NCI-H187 treated with DMSO at 0.1 percent for 48 hours (cell line): ENCODE measurements around the gene STEAP2.

Experiments used
- DNase-seq: peaks from one replicate; lab custom pipeline; 2025; lab: John Stamatoyannopoulos, UW

STEAP2 gene

DNA sequence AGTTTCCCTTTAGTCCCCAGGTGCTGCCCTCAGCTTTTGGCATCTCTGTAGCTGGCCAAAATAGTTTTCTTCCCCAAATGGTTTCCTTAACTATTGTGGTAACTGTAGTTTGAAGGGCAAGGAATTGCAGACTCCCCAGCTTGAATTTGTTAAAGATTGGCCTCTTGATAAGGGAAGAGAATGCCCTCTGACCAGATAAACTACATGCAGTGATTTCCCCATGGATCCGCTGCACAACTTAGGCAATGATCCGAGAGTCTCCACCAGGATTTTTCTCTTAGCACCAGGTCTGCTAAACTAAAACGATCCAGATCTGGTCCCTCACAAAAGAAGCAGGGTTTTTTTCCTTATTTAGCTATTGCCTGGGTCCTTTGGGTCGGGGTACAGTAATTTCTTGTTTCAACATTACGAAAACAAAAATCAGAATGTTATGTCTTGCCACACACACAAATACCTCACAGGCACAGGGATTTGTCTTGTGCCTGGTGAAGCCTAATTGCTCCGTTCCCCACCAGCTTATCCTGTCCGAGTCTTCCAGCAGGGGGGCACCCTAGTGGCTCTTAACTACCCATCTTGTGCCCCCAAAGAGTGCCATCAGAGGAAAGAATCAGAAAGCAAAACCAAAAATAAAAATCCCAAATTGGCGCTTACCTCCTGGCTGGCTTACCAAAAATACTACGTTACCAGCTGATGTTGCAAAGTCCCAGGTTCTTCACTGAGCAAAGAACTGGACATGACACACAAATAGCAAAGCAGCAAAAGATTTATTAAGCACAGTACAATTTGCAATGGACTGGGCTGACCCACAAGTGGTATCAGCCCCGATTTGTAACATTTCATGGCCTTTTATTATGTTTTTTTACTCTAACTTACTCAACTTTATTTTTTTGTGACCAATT, 16.4 kb upstream of the STEAP2 start:
- DNase-seq = no peak

DNA sequence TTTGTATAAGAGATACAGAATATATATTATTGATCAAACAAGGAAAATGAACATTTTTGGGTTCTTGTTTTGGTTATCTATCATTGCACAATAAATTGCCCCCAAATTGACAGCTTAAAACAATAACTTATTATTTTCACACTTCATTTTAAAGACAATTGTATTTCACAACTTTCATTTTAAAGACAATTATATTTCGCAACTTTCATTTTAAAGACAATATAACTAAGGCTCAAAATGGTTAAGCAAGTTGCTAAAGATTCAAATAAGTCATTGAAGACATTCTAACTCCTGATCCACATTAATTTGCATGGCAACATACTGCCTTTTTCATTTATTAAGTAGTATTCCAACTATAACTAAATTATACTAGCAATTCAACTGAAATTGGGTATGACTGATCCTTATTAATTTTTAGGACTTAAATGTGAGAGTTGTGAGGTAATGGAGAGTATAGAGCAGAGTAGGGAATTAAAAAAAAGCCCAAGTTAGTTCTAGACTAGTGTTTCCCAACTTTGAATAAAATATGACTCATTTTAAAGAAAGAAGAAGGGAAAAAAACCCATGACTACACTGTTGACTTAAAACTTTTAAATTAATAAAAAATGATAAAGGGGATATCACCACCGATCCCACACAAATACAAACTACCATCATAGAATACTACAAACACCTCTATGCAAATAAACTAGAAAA, 9.9 kb upstream of the STEAP2 start:
- DNase-seq = no peak

DNA sequence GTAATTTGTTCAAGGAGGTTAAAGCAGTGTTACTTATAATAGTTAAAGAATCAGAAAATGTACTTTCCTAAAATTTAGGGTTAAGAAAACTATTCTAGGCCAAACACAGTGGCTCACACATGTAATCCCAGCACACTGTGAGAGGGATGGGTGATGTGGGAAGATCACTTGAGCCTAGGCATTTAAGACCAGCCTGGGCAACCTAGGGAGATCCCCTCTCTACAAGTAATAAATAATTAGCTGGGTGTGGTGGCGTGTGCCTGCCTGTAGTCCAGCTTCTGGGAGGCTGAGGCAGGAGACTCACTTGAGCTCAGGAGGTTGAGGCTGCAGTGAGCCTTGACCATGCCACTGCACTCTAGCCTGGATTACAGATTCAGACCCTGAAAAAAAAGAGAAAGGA, 3.6 kb upstream of the STEAP2 start:
- no peak for DNase-seq

- no peak for DNase-seq
Measured at GRCh38 chr7:90209776-90210175, 1.8 kb upstream of the STEAP2 start.

- DNase-seq = no peak
Measured at GRCh38 chr7:90210475-90210874, 1.1 kb upstream of the STEAP2 start.

DNA sequence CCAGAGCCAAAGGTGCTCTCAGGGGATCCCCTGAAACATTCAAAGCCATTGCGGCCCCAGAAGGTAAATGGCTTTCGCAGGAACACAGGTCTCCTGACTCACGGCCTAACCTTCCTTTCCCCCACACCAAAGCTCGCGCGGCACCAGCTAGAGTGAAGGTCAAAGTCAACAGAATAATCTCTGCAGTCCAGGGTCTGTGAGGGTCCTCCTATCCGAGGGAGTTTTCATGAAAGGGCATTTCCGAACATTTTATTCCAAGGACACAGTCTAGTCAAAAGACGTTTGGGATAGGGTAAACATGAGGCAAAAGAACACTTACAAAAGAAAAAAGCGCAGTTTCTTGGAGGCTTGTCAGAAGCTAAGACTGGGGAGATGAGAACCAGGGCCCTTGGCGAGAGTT, 559 bp upstream of the STEAP2 start:
- no peak for DNase-seq

DNA sequence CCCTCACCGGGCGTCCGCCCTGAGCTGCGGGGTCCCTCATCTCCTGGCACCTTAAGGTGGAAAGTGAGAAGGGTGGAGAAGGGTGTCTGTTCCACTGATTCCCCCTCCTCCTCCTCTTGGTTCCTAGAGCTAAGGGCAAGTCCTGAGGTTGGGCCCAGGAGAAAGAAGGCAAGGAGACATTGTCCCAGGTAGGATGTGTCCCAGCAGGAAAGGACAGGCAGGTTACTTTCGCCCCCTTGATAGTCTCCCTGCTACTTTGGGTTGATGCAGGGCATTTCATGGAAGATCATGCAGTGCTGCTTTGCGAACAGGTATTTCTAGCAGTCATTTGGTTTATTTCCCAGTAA, 582 bp downstream of the STEAP2 start:
- no peak for DNase-seq

- DNase-seq = no peak
Measured at GRCh38 chr7:90213521-90213920, 2.0 kb downstream of the STEAP2 start.

- no peak for DNase-seq
Measured at GRCh38 chr7:90216080-90216674, 4.6 kb downstream of the STEAP2 start.

DNA sequence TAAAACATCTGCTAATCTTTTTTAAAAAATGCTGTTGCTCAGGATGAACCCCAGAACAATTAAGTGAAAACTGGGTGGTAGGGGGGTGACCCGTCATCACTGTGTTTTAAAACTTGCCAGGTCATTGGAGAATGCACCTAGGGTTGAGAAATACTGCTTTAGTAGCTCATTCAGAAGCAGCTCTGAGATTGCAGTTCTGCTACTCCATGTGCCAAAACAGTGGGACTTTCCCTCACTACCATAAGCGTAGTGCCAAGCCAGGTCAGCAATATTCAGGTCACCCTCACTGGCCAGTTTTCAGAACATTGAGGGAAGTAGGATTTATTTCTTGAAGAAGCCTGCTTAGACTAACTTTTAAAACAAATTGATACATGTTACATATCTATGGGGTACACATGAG, 5.2 kb downstream of the STEAP2 start:
- no peak for DNase-seq

DNA sequence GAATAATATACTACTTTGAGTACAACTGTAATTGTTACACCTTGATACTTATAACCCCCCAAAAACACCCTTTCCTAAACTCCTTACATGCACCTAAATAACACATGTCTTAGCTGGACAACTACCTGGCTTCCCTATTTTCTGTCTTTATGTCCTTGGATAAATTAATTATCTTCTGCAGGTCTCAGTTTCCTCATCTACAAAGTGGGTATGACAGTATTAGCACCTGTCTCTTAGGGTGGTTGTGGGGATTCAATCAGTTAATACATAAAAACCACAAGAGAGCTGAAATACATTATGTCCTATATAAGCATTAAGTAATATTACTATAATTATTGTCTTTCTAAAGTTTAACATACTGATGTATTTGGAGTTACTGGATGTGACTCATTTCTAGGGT, 10.8 kb downstream of the STEAP2 start:
- DNase-seq = no peak

DNA sequence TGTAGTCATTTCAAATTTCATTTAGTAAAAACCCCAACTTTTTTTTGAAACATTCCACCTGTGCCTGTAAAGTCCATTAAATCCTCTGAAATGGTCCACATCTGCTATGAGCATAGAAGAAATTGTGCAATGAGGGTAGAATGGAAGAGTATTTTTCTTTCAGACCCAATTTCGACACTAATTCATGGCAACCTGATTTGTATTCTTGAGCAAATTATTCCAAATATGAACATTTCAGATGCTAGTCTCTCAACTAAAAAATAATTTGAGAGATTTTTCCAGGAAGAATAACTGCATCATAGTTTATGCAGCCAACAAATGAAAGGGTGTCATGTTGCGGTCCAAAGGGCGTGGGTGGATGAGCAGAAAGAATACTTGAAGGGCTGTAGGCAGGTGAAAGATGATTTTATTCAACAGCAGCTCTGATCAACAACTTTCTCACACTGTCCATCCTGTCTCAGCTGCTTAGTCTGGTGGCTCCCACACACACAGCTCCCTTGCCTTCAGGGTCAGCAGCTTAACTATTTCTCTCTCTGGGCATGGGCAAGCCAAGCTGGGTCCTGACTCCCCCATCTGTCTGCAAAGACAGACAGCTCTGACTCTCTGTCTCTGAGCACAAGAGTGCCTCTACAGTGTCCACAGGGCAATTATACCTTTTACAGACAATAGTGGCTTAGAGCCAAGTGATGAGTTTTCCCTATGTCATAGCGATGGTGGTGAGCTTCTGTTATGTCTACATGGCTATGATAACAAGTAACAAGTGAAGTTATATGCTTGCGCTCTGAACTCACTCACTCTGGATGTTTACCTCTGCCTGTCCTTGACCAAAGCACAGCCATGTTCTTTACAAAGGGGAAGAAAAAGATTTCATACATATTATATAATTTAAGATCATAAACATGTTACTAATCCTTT, 11.5 kb downstream of the STEAP2 start:
- no peak for DNase-seq

GRCh38 chr7:90224195-90224594, 12.7 kb downstream of the STEAP2 start:
- no peak for DNase-seq

GRCh38 chr7:90225181-90225580, 13.6 kb downstream of the STEAP2 start:
- DNase-seq = no peak

- DNase-seq = no peak
Measured at GRCh38 chr7:90225601-90226000, 14.1 kb downstream of the STEAP2 start.

GRCh38 chr7:90227259-90227658, 15.7 kb downstream of the STEAP2 start:
- no peak for DNase-seq

DNA sequence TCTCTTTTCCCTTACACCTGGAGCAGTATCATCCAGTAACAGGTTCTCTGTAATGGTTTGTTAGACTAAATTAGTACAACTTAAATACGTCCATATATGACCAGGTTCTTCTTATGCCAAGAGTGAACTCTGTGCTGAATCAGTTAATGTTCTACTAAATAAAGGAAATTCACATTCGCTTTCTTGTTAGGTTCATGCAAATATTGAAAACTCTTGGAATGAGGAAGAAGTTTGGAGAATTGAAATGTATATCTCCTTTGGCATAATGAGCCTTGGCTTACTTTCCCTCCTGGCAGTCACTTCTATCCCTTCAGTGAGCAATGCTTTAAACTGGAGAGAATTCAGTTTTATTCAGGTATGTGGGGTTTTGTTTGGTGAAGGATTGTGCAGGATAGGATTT, 18.1 kb downstream of the STEAP2 start:
- no peak for DNase-seq

- DNase-seq = no peak
Measured at GRCh38 chr7:90230834-90231233, 19.3 kb downstream of the STEAP2 start.

GRCh38 chr7:90231304-90231703, 19.8 kb downstream of the STEAP2 start:
- DNase-seq = no peak

DNA sequence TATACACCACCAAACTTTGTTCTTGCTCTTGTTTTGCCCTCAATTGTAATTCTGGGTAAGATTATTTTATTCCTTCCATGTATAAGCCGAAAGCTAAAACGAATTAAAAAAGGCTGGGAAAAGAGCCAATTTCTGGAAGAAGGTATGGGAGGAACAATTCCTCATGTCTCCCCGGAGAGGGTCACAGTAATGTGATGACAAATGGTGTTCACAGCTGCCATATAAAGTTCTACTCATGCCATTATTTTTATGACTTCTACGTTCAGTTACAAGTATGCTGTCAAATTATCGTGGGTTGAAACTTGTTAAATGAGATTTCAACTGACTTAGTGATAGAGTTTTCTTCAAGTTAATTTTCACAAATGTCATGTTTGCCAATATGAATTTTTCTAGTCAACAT, 20.9 kb downstream of the STEAP2 start:
- DNase-seq = no peak

- DNase-seq = no peak
Measured at GRCh38 chr7:90233569-90233968, 22.0 kb downstream of the STEAP2 start.

DNA sequence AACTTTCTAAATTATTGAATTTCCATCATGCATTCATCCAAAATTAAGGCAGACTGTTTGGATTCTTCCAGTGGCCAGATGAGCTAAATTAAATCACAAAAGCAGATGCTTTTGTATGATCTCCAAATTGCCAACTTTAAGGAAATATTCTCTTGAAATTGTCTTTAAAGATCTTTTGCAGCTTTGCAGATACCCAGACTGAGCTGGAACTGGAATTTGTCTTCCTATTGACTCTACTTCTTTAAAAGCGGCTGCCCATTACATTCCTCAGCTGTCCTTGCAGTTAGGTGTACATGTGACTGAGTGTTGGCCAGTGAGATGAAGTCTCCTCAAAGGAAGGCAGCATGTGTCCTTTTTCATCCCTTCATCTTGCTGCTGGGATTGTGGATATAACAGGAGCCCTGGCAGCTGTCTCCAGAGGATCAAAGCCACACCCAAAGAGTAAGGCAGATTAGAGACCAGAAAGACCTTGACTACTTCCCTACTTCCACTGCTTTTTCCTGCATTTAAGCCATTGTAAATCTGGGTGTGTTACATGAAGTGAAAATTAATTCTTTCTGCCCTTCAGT, 25.3 kb downstream of the STEAP2 start:
- no peak for DNase-seq
